GM21447 (cell line): ENCODE data around the gene UAP1L1.
"Not testable (repeated sequence)": the region's sequence is repeated elsewhere in the genome, so short reads cannot be mapped to it uniquely, and the experiment has no call there.

Experiments used
- ATAC-seq: cut with Tn5 transposase; IDR thresholded peaks from one replicate; pipeline ENCODE4 v1.9.1; 2021; ENCODE audit not compliant: unreplicated experiment

Gene UAP1L1

GRCh38 chr9:137055385-137056364 is 21.6 kb upstream of the UAP1L1 start:
- no peak for ATAC-seq

DNA sequence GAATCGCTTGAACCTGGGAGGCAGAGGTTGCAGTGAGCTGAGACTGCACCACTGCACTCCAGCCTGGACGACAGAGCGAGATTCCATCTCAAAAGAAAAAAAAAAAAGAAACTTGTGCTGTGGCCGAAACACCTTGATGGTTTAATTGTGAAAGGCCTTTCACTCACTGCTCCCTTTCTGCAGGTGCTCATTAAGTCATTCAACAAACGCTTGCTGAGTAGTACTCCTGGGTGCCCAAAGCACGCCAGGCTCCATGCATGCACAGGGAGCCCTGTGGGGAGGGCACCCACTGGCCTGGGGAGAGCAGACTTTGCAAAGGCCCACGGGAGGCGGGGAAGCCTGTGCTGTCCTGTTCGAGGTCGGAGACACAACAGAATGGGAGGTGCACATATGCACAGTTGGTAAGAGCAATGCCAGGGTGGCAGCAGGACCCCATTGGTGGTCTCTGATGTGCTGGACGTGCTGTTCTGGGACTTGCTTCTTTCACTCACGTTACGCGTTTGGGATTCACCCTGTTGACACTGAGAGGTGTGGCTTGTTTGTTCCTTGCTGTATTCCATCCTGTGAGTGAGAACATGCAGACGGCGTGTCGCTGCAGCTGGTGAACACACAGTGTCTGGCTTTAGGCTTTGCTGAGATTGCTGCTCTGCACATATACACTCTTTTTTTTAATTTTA is 20.4 kb upstream of the UAP1L1 start:
- no peak for ATAC-seq

DNA sequence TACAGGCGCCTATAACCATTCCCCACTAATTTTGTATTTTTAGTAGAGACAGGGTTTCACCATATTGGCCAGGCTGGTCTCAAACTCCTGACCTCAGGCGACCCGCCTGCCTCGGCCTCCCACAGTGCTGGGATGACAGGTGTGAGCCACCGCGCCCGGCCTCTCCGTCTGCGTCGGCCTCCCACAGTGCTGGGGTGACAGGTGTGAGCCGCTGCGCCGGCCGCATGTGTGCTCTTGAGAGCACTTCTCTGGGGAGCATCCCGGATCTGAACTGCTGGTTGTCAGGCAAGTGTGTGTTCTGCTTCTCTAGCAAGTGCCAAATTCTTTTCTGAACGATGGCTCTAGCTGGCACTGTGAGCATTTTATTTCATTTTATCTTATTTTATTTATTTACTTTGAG is 19.8 kb upstream of the UAP1L1 start:
- no peak for ATAC-seq

- no peak for ATAC-seq
Measured at GRCh38 chr9:137058521-137059234, 18.6 kb upstream of the UAP1L1 start.

- no peak for ATAC-seq
Measured at GRCh38 chr9:137062384-137062783, 14.9 kb upstream of the UAP1L1 start.

DNA sequence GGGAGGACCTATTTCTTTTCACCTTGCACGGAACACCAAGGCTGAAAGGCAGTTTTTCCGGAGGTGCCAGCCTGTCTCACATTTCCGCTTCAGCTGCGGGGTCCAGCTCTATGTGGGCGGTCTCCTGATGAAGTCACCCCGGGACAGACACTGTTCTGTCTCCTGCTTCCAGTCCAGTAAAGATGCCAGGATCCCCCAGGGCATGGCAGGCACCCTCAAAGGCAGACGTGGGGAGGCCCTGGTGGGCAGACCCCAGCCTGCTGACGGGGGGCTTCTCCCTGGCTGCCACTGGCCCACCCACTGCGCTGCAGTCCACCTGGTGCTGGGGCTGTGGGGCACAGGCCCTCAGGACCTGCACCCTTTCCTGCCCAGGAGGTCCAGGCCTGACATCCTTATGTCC is 14.5 kb upstream of the UAP1L1 start:
- ATAC-seq, result not testable (repeated sequence)

DNA sequence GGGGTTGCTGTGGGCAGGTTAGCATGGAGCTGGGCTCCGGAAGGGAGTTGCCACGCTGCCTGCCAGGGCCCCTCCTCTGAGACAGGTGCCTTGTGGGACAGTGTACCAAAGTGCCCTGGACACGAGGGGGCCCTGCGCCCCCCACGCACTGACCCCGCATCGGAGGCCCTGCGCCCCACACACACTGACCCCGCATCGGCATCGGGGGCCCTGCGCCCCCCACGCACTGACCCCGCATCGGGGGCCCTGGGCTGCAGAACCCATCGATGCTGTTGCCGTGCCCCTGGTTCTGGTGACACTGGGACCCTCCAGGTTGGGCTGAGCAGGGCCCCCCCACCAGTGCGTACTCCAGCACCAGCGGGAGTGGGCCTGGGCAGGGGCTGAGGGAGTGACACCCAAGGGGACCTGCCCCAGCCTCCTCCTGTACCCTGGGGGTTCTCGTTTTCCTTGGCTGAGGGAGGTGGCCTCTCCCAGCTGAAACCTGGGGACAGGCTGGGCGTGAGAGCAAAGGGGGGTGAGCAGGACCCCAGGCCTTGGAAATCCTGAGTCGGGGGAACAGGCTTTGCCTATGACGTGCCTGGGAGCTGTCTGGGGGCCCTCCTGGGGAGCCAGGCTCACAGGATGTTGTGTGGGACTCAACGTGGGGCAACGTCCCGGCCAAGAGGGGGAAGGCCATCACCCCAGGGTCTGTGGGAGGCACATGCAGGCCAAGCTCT is 13.8 kb upstream of the UAP1L1 start:
- no peak for ATAC-seq

- ATAC-seq, result no peak
Measured at GRCh38 chr9:137064027-137064879, 13.1 kb upstream of the UAP1L1 start.

DNA sequence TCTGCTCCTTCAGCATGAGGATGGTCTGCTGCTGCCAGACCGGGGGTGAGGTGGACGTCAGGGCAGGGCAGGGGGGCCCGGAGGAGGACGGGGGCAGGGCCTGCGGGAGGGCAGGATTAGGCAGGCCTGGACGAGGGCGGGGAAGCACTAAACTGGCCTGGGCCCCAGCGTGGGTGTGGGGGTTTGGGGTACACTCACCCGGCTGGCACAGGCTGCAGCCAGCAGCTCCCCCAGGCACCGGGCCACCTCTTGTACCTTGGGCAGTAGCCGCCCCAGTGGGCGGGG is 12.5 kb upstream of the UAP1L1 start:
- no peak for ATAC-seq

GRCh38 chr9:137065336-137065967 is 11.9 kb upstream of the UAP1L1 start:
- no peak for ATAC-seq

GRCh38 chr9:137066096-137066861 is 11.0 kb upstream of the UAP1L1 start:
- no peak for ATAC-seq

DNA sequence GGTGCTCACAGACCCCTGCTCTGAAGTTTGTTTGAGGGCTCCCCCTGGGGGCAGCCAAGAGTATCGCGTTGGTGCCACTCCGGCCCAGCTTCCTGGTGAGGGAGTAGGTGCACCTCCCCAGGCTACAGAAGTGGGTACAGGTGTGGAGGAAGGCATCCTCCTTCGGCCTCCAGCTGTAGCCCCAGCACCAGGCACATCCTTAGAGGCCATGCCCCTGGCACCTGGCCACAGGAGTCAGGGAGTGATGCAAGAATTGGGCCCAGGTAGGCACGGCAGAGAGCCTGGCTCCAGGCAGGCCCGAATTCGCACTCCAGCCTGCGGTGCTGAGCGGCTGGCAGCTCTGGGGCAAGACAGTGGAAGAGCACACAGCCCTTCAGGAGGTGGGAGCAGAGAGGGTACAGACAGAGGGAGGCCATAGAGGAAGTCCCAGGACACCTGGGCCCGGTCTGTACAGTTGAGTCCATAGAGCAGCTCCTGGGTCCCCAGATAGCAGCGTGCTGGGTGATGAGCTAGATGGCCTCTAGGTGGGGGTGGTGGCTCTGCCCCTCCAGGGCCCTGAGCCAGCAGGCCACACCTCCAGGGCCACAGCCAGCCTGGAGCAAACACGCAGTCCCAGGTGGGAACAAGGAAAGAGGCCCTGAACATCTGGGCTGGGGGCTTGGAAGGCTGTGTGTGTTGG is 9.3 kb upstream of the UAP1L1 start:
- ATAC-seq, result no peak

DNA sequence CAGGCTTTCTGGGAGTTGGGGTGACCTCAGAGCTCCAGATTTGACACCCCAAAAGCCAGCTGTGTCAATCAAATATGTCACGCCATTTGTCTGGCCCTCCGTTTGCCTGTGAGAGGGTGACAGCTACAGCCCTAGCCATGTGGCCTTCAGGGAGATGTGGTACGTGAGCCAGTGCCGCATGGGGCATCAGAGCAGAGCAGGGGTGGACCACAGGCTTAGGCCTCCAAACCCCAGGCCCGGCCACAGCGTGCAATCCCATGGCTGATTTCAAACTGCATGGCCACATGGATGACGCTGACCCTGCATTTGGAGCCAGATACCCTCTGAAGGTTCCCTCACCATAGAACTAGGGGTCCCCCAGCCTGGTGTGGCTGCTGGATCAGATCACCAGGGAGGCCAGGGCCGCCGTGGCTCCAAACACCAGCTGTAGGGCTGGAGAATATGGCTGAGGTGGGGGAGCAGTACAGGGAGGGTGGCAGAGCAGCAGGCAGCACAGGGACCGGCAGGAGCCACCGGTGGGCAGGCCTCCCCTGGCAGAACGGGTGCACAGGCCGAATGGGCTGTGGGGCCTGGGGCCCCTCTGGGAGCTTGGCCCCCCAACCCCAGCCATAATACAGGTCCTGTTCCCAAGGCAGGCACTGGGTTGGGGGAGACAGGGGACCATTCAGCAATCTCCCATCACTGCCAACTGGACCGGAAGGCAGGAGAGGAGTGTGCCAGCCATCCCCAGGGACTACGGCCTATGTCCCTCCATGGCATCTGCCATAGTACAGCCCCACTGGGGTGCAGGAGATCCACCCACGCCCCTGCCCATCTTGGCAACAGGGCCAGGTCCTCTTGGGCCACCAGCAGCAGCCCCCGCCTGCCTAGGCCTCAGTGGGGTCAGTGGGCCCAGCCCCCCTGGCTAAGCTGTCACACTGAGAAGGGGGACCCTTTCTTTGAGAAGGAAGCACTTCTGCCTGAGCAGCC is 8.5 kb upstream of the UAP1L1 start:
- no peak for ATAC-seq

GRCh38 chr9:137069508-137070091 is 7.7 kb upstream of the UAP1L1 start:
- ATAC-seq, result no peak

DNA sequence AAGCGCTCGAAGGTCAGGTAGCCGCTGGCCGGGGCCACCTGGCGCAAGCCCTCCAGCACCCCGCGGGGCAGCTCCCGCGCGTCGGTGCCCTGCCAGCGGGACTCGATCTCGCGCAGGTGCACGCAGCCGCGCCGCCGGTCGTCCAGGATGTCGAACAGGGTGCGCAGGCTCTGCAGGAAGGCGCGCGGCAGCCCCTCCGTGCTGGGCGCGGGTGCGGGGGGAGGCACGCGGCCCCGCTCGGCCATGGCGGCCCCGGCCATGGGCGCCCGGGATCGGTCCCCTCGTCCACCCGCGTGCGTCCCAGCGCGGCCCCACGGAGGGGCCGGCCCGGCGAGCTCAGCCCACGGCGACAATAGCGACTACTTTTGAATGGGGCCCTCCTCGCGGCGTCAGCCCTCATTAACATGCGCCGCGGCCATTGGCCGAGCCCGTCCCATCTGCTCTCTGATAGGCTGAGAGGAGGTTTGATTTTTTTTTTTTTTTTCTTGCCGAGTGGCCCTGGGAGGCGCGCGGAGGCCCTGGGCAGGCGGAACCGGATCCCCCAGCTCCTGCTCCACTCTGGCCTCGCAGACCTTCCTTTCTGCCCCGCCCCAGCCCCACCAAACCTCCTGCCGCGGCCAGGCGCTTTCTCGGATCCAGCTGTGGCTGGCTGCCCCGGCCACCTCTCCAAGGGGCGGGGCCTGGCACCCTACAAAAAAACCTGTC is 7.0 kb upstream of the UAP1L1 start, which contains the start of gene SAPCD2:
SAPCD2 (minus strand) TSS at position 357 of the 705 bp plus-strand sequence; CDS start at position 260, 97 bp downstream.
- peak; percentile 76 for ATAC-seq

DNA sequence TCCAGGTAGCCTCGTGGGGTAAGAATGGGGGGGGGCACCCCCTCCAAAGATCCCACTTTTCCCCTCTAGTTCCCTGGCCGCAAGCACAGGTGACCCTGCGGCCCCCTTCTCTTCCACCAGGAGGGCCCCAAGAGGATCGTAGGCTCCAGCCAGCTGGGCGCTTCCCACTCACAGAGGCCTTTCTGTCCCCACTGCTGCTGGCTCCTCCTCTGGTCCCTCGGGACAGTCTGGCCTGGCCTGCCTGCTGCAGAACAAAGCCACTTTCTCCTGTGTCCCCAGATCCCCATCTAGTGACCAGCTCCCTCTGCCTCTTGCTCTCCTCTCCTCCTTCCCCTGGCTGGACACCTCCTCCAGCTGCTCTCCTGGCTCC is 6.4 kb upstream of the UAP1L1 start:
- ATAC-seq, result peak; percentile 4
